ENCODE results near the gene RNFT2.

RNFT2 gene

GRCh38 chr12:116839287-116839830 lies 101.2 kb downstream of the RNFT2 start:
- DNase-seq = no peak

- no peak for DNase-seq
Measured at GRCh38 chr12:116843085-116843484, 105.0 kb downstream of the RNFT2 start.

- DNase-seq = no peak
Measured at GRCh38 chr12:116849216-116849615, 111.1 kb downstream of the RNFT2 start.

- DNase-seq = peak in 1 of 2 experiments; percentile 40
Measured at GRCh38 chr12:116852303-116852702, 114.2 kb downstream of the RNFT2 start.

DNA sequence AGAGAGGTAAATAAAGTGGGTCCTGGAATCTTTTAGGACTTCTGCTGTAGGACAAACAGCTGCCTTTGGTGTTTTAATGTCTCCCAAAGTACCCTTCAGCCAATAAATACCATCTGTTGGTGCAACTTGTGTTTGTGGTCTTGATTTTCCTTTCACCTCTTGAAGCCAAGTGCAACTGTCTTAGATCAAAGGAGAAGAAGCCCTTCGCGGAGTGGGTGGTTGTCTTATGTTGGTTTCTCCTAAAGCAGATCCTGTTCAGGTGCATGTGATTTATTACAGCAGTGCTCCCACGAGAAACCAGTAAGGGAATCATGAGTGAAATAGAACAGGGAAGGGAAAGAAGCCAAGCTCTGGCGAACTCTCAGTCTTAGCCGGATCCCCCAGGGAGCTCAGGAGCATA lies 115.4 kb downstream of the RNFT2 start:
- DNase-seq = peak; percentile 27 to 73

- no peak for DNase-seq
Measured at GRCh38 chr12:116855744-116856470, 117.8 kb downstream of the RNFT2 start.

DNA sequence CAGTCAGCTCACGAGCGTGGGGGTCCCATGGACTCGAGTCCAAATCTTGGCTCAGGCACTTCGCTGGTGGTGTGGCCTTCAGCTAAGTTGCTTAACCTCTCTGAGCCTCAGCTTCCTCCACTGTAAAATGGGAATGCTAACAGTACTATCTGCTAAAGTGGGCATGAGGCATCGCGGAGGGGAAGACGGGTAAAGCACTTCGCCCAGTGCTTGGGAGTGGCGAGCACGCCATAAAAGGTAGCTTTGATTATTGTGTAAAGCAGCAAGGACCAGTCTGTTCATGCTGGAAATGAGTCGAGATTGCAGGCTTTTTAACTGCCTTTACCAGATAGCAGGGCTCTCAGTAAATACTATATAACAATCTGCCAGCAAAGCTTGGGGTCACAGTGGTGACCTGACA lies 118.6 kb downstream of the RNFT2 start:
- no peak for DNase-seq

GRCh38 chr12:116859079-116859478 lies 121.0 kb downstream of the RNFT2 start:
- DNase-seq = no peak

GRCh38 chr12:116860263-116860662 lies 122.1 kb downstream of the RNFT2 start:
- DNase-seq = no peak

GRCh38 chr12:116861320-116861719 lies 123.2 kb downstream of the RNFT2 start:
- DNase-seq = no peak

DNA sequence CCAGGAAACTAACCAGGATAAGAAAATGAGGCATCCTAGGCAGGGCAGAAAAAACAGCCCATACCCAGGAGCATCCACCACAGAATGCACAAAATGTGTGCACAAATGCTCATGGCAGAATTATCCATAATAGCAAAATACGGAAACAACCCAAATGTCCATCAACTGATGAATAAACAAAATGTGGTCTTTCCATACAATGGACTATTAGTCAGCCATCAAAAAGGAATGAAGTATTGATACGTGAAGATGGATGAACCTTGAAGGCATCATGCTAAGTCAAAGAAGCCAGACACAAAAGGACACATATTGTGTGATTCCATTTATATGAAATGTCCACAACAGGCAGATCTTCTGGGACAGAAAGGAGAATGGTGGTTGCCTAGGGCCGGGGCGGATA lies 124.1 kb downstream of the RNFT2 start:
- DNase-seq = no peak

DNA sequence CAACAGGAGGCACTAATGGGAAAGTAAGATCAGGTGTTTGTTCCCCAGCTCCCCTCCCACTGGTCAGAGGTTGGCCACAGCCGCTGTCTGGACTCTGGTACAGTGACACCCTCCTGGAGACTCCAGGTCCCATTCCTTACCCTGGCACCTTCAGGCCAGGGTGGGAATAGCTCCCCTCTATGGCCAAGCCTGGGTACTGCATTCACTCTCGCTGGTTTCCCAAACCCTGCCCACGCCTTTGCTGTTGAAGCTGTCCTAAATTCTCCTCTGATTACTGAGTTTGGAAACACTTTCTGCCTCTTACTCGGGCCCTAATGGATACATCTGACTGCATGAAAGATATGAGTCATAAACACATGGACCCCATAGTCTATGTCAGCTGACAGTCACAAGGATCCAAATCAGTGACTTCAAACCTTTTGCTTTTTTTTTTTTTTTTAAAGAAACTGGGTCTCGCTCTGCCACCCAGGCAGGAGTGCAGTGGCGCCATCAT lies 125.2 kb downstream of the RNFT2 start:
- DNase-seq = peak in 1 of 2 experiments; percentile 20

DNA sequence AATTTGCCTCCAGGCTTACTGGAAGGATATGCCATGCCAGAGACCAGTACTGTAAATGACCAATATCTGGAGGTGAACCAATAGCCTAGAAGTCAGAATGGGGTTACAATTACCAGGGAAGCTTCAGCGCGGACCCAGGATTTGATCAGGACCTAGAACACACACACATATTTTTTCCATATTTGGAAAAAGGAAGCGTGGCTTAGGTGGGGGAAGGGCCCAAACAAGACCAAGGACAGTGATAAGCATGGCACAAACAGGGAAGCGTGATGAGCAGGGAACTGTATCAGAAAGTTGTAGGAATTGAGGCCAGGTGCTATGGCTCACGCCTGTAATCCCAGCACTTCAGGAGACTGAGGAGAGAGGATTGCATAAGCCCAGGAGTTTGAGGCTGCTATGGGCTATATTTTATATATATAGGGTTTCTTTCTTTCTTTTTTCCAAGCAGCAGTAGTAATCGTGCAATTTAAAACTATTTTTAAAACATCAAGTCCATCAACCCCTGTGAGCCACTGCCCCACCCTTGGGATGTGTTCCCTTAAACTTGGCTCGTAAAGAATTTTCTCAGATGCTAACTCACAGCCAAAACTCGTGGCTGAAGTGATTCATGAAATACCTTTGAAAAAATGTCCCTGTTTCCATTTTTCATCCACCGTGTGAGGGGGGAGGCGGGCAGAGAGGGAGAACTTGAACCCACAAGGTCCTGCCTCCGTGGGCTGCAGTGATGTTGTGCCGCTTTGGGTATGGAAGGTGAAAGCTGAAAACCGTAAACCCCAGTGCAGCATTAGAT lies 126.5 kb downstream of the RNFT2 start:
- no peak for DNase-seq

DNA sequence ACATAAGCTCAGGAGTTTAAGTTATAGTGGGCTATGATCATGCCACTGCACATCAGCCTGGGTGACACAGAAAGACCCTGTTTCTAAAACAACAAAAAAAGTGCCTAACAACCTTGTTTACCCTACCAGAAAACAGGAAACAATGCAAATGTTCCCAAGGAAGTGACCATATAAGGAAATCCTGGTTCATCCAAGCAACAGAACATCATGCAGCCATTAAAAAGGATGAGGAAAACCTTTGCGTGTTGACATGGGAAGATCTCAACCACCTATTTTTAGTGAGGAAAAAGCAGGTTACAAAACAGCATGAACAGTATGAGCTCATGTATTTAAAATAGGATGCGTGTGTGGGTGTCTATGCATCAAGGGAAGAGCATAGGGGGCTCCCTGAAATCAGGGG lies 129.4 kb downstream of the RNFT2 start:
- no peak for DNase-seq

- no peak for DNase-seq
Measured at GRCh38 chr12:116870306-116870705, 132.2 kb downstream of the RNFT2 start.

DNA sequence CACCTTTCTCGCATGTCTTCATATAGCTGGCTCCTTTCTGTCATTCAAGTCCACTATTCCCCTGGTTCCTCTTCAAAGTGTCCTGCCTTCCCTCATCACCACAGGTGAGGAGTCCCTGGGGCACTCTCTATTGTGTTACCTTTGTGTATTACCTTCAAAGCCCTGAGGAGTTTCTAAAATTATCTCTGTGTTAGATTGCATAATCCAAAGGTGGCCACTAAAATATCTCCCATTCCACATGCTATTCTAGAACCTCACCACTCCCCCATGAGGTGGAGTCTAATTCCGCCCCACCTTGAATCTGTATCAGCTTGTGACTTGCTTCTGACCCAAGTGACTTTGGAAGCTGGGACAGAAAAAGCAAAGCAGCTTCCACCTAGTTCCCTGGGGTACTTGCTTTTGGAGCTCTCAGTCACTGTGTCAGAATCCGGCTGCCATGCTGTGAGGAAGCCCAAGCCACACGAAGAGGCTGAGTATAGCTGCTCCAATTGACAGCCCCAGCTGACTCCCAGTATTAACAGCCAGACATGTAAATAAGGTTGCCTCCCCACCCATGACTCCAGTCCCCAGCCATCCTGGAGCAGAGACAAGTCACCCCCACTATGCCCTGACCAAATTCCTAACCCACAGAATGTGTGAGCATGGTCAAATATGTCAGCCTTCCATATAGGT lies 136.3 kb downstream of the RNFT2 start:
- no peak for DNase-seq

- peak; percentile 60 to 78 for DNase-seq
Measured at GRCh38 chr12:116876151-116876869, 138.2 kb downstream of the RNFT2 start.

GRCh38 chr12:116878567-116879508 lies 140.7 kb downstream of the RNFT2 start:
- DNase-seq = peak in 1 of 2 experiments; percentile 8

GRCh38 chr12:116879509-116880212 lies 141.5 kb downstream of the RNFT2 start:
- DNase-seq = no peak

GRCh38 chr12:116880213-116880816 lies 142.2 kb downstream of the RNFT2 start:
- peak in 1 of 2 experiments; percentile 29 for DNase-seq
